Measurements from ENCODE around the gene CADM1. TPM values are rescaled to one million over a fixed set of nuclear protein-coding genes. Genes with fewer than 3 reads are reported as not detected.

The CADM1 gene
- total RNA-seq, 1 experiment from 2014 or later: 0.79 TPM

DNA sequence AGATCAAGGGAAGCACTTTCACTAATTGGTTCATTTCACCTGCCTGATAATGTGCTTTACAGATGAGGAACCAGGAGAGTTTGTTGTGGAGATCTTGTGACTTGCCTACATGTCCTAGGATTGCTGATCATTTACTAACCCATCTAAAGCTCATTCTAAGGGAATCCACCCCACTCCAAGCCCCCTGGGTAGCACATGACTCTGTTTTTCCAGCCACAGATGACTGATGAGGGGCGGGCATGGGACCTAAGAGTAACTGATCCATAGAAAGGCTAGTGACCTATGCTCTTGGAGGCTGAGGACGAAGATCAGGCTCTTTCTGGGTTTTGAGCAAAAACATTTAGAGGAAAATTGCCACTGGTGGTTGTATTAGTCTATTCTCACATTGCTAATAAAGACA lies 378.1 kb downstream of the CADM1 start:
- CTCF ChIA-PET: no interaction called here

GRCh38 chr11:115124786-115125185 lies 379.4 kb downstream of the CADM1 start:
- H3K4me1 ChIP-seq (ENCODE audit: control insufficient read depth in 1 of 2, insufficient read depth in 2 of 2, low read length in 2 of 2): no peaks in the 10 kb centered on the region
- DNase-seq (ENCODE audit: low read depth, low spot score) (no peak), ATAC-seq (no peak)
- no peak for TF ChIP-seq YY1 (IDR thresholded peaks at IDR 0.05; ENCODE audit: extremely low read depth, insufficient replicate concordance, low read depth, low read length)
- TF ChIP-seq, protein P1, sequence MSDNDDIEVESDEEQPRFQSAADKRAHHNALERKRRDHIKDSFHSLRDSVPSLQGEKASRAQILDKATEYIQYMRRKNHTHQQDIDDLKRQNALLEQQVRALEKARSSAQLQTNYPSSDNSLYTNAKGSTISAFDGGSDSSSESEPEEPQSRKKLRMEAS (IDR thresholded peaks at IDR 0.05): no peak
- TF ChIP-seq TCF7L2 (IDR thresholded peaks at IDR 0.05; ENCODE audit: borderline replicate concordance, extremely low read depth, insufficient read depth, insufficient read length): no peak
- no peak for TF ChIP-seq EZH2phosphoT487 (IDR thresholded peaks at IDR 0.05; ENCODE audit: borderline replicate concordance)
- no peak for TF ChIP-seq ZBTB33 (IDR thresholded peaks at IDR 0.05; ENCODE audit: extremely low read depth, insufficient replicate concordance, low read length)
- no peak for TF ChIP-seq JUND (IDR thresholded peaks at IDR 0.05)
- TF ChIP-seq ZNF274 (IDR thresholded peaks at IDR 0.05; ENCODE audit: low read depth, low read length): no peak
- no peak for TF ChIP-seq FOSL1 (IDR thresholded peaks at IDR 0.05; ENCODE audit: low read depth)
- no peak for TF ChIP-seq ZFX (IDR thresholded peaks at IDR 0.05)
- TF ChIP-seq EZH2 (IDR thresholded peaks at IDR 0.05): no peak
- TF ChIP-seq EGR1 (IDR thresholded peaks at IDR 0.05; ENCODE audit: low read depth): no peak
- no peak overlapping the region for H3K27ac ChIP-seq (ENCODE audit: low read depth, low read length)
- no peak overlapping the region for H3K4me2 ChIP-seq (ENCODE audit: low read length)
- CTCF ChIA-PET: no interaction called here
- no peaks in the 10 kb centered on the region for H3K9me2 ChIP-seq (ENCODE audit: insufficient read depth)
- no peaks in the 10 kb centered on the region for H3K36me3 ChIP-seq (ENCODE audit: control insufficient read depth in 1 of 2, insufficient read depth in 2 of 2, low read length in 2 of 2)
- no peak overlapping the region for H3K9ac ChIP-seq (ENCODE audit: low read length)
- H4K20me1 ChIP-seq (ENCODE audit: insufficient read depth): no peaks in the 10 kb centered on the region
- intact Hi-C loops (cut with micrococcal nuclease): no loop called here
- no peaks in the 10 kb centered on the region for H3K79me2 ChIP-seq (ENCODE audit: insufficient read depth, low read length)
- POLR2A ChIA-PET: no interaction called here
- RAD21 ChIA-PET (ENCODE audit: low non-redundant PET in 1 of 2, low total read pairs in 2 of 2, uncharacterized antibody in 2 of 2, unreplicated experiment in 2 of 2): no interaction called here
- no peaks in the 10 kb centered on the region; a peak in 2 of 4 replicates for H3K9me3 ChIP-seq (ENCODE audit: control insufficient read depth in 1 of 2, insufficient read depth in 1 of 2, low read depth in 1 of 2, low read length in 2 of 2)
- H3K27me3 ChIP-seq (ENCODE audit: insufficient read depth, low read length): no peaks in the 10 kb centered on the region
- no peak overlapping the region for H3K4me3 ChIP-seq (replicated peaks in 1 of 2; ENCODE audit: low read depth in 1 of 2, low read length in 2 of 2)
- no peak overlapping the region for H2AFZ ChIP-seq (ENCODE audit: low read depth, low read length, poor library complexity, severe bottlenecking)
- no TSS peak for BruUV-seq (replicated peaks)

More for the DNA sequence above, 378.1 kb downstream of the CADM1 start:
- ChIA-PET POLR2A (no interaction called here), RAD21 (ENCODE audit: low non-redundant PET in 1 of 2, low total read pairs in 2 of 2, uncharacterized antibody in 2 of 2, unreplicated experiment in 2 of 2) (no interaction called here)
- no peaks in the 10 kb centered on the region; a peak in 2 of 4 replicates for H3K9me3 ChIP-seq (ENCODE audit: control insufficient read depth in 1 of 2, insufficient read depth in 1 of 2, low read depth in 1 of 2, low read length in 2 of 2)
- no peaks in the 10 kb centered on the region for H3K9me2 ChIP-seq (ENCODE audit: insufficient read depth)
- no peak overlapping the region for H3K9ac ChIP-seq (ENCODE audit: low read length)
- TF ChIP-seq, protein P2, sequence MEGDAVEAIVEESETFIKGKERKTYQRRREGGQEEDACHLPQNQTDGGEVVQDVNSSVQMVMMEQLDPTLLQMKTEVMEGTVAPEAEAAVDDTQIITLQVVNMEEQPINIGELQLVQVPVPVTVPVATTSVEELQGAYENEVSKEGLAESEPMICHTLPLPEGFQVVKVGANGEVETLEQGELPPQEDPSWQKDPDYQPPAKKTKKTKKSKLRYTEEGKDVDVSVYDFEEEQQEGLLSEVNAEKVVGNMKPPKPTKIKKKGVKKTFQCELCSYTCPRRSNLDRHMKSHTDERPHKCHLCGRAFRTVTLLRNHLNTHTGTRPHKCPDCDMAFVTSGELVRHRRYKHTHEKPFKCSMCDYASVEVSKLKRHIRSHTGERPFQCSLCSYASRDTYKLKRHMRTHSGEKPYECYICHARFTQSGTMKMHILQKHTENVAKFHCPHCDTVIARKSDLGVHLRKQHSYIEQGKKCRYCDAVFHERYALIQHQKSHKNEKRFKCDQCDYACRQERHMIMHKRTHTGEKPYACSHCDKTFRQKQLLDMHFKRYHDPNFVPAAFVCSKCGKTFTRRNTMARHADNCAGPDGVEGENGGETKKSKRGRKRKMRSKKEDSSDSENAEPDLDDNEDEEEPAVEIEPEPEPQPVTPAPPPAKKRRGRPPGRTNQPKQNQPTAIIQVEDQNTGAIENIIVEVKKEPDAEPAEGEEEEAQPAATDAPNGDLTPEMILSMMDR (IDR thresholded peaks at IDR 0.05 in 2 of 3, conservative IDR thresholded peaks at IDR 0.05 in 1 of 3; ENCODE audit: borderline replicate concordance in 1 of 3, insufficient read depth in 1 of 3, low read depth in 2 of 3, low read length in 2 of 3): no peak
- no peak for TF ChIP-seq POLR2A (IDR thresholded peaks at IDR 0.05; ENCODE audit: borderline replicate concordance, extremely low read depth, insufficient read depth, insufficient read length)
- TF ChIP-seq EGR1 (IDR thresholded peaks at IDR 0.05; ENCODE audit: low read depth): no peak
- H2AFZ ChIP-seq (ENCODE audit: low read depth, low read length, poor library complexity, severe bottlenecking): no peak overlapping the region
- H3K4me3 ChIP-seq (replicated peaks in 1 of 2; ENCODE audit: low read depth in 1 of 2, low read length in 2 of 2): no peak overlapping the region
- H3K79me2 ChIP-seq (ENCODE audit: insufficient read depth, low read length): no peaks in the 10 kb centered on the region
- H4K20me1 ChIP-seq (ENCODE audit: insufficient read depth): no peaks in the 10 kb centered on the region
- no peak overlapping the region for H3K27ac ChIP-seq (ENCODE audit: low read depth, low read length)
- no peak for DNase-seq (ENCODE audit: low read depth, low spot score)
- no peaks in the 10 kb centered on the region for H3K27me3 ChIP-seq (ENCODE audit: insufficient read depth, low read length)
- intact Hi-C loops (cut with micrococcal nuclease): no loop called here
- H3K4me2 ChIP-seq (ENCODE audit: low read length): no peak overlapping the region
- ATAC-seq: no peak
- no peaks in the 10 kb centered on the region for H3K36me3 ChIP-seq (ENCODE audit: control insufficient read depth in 1 of 2, insufficient read depth in 2 of 2, low read length in 2 of 2)
- no TSS peak for BruUV-seq (replicated peaks)
- H3K4me1 ChIP-seq (ENCODE audit: control insufficient read depth in 1 of 2, insufficient read depth in 2 of 2, low read length in 2 of 2): no peaks in the 10 kb centered on the region

Data from HCT116 (cell line).